ENCODE measurements around the gene ESAM. TPM values are rescaled to one million over a fixed set of nuclear protein-coding genes. Genes with fewer than 3 reads are reported as not detected.
A peak's percentile ranks its signal among the peaks of the same experiment; 100 is the strongest.

ESAM gene
- total RNA-seq, 1 donor from 2014 or later, result 9.4 TPM

DNA sequence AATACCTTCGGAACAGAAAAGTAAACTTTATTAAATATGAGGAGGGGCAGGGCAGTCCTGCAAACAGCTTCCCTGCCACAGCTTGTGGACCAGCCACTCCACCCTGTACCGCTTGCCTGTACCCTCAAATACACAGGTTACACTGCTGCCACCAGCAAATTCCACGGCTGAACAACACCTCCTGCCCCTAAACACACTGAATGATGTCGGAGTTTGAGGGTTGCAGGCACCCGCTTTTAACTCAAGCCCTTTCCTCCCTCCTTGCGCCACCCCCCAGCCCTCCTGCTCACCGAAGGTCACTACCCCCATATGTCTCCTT lies 14.0 kb downstream of the ESAM start:
- H3K9me3 ChIP-seq (ENCODE audit: control insufficient read depth in 3 of 3, low read length in 3 of 3), result no peaks in the 10 kb centered on the region
- no peak overlapping the region for H3K4me3 ChIP-seq (ENCODE audit: low read length in 3 of 3)
- H3K27me3 ChIP-seq (ENCODE audit: control insufficient read depth in 3 of 3, insufficient read depth in 3 of 3, low read length in 3 of 3), result peaks cover 42 to 69% (median 58%) of the 10 kb centered on the region in 3 donors
- no peak overlapping the region for H3K9ac ChIP-seq (ENCODE audit: low read depth in 1 of 3, low read length in 3 of 3)
- H3K4me1 ChIP-seq (ENCODE audit: control insufficient read depth in 3 of 3, insufficient read depth in 3 of 3, low read length in 3 of 3), result peaks cover 20 to 23% (median 22%) of the 10 kb centered on the region in 3 donors
- H3K36me3 ChIP-seq (ENCODE audit: control insufficient read depth in 3 of 3, insufficient read depth in 3 of 3, low read length in 3 of 3), result no peaks in the 10 kb centered on the region
- H3K27ac ChIP-seq (ENCODE audit: low read depth, low read length), result no peak overlapping the region

GRCh38 chr11:124747406-124748099 lies 14.5 kb downstream of the ESAM start:
- no peak overlapping the region for H3K4me3 ChIP-seq (ENCODE audit: low read length in 3 of 3)
- H3K4me1 ChIP-seq (ENCODE audit: control insufficient read depth in 3 of 3, insufficient read depth in 3 of 3, low read length in 3 of 3), result peaks cover 20 to 23% (median 22%) of the 10 kb centered on the region in 3 donors
- H3K9me3 ChIP-seq (ENCODE audit: control insufficient read depth in 3 of 3, low read length in 3 of 3), result no peaks in the 10 kb centered on the region
- H3K36me3 ChIP-seq (ENCODE audit: control insufficient read depth in 3 of 3, insufficient read depth in 3 of 3, low read length in 3 of 3), result no peaks in the 10 kb centered on the region
- no peak overlapping the region for H3K9ac ChIP-seq (ENCODE audit: low read depth in 1 of 3, low read length in 3 of 3)
- no peak overlapping the region for H3K27ac ChIP-seq (ENCODE audit: low read depth, low read length)
- peaks cover 46 to 71% (median 63%) of the 10 kb centered on the region in 3 donors for H3K27me3 ChIP-seq (ENCODE audit: control insufficient read depth in 3 of 3, insufficient read depth in 3 of 3, low read length in 3 of 3)

DNA sequence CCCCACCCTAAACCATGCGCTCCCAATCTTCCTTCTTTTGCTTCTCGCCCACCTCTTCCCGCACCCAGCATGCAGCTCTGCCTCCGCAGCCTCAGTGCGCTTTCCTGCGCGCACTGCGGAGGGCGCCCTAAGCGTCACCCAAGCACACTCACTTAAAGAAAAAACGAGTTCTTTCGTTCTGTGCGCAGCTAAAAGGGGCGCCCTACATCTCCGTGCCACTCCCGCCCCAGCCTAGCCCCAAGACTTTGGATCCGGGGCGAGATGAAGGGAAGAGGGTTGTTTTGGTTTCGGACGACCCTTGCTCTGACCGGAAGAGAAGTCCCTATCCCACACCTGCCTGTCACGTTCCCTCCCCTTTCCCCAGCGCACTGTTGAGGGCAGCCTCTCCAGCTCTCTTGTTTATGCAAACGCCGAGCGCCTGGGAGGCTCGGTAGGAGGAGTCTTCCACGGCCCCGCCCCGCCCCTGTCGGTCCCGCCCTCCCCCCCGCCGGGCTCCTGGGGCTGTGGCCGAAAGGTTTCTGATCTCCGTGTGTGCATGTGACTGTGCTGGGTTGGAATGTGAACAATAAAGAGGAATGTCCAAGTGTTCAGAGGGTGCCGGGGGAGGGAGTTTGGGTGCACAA lies 15.4 kb downstream of the ESAM start:
- Histone ChIP-seq H3K36me3 (ENCODE audit: control insufficient read depth in 3 of 3, insufficient read depth in 3 of 3, low read length in 3 of 3) (no peaks in the 10 kb centered on the region), H3K27me3 (ENCODE audit: control insufficient read depth in 3 of 3, insufficient read depth in 3 of 3, low read length in 3 of 3) (peaks cover 50 to 69% (median 65%) of the 10 kb centered on the region in 3 donors), H3K27ac (ENCODE audit: low read depth, low read length) (no peak overlapping the region), H3K9ac (ENCODE audit: low read depth in 1 of 3, low read length in 3 of 3) (peak overlapping the region; percentile 62 to 79 (median 73)), H3K9me3 (ENCODE audit: control insufficient read depth in 3 of 3, low read length in 3 of 3) (no peaks in the 10 kb centered on the region), H3K4me3 (ENCODE audit: low read length in 3 of 3) (peak overlapping the region; percentile 82 to 83 (median 83)), H3K4me1 (ENCODE audit: control insufficient read depth in 3 of 3, insufficient read depth in 3 of 3, low read length in 3 of 3) (peaks cover 20 to 23% (median 22%) of the 10 kb centered on the region in 3 donors)

DNA sequence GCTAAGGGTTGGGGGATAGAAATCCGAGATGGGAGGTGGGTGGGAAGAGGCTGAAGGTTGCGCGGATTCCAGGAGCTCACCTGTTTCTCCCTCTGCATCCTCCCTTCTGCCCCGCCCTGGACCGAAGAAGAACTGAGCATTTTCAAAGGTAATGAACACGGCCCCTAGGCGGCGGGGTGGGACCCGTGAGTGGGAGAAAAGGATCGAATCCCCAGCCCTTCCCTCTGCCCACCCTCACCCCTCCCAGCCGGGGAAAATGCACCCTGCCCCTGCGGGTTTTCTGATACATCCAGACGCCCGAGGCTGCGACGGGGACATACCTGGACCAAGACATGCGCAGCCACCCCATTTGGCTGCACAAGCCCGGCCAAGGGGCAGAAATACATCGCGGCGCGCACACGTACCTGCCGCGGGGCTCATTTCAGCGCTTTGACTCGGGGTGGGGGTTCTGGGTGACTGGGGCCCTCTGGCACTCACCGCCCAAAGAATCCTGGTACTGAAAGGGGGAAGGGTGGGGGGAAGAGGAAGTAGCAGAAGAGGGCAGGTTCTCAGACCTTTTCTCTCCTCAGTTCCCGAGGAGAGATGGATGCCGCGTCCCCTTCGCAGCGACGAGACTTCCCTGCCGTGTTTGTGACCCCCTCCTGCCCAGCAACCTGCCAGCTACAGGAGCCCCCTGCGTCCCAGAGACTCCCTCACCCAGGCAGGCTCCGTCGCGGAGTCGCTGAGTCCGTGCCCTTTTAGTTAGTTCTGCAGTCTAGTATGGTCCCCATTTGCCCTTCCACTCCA lies 16.1 kb downstream of the ESAM start:
- Histone ChIP-seq H3K27me3 (ENCODE audit: control insufficient read depth in 3 of 3, insufficient read depth in 3 of 3, low read length in 3 of 3) (peaks cover 49 to 69% (median 63%) of the 10 kb centered on the region in 3 donors), H3K4me1 (ENCODE audit: control insufficient read depth in 3 of 3, insufficient read depth in 3 of 3, low read length in 3 of 3) (peaks cover 20 to 22% (median 21%) of the 10 kb centered on the region in 3 donors), H3K36me3 (ENCODE audit: control insufficient read depth in 3 of 3, insufficient read depth in 3 of 3, low read length in 3 of 3) (no peaks in the 10 kb centered on the region), H3K4me3 (ENCODE audit: low read length in 3 of 3) (peak overlapping the region; percentile 82 to 83 (median 83)), H3K27ac (ENCODE audit: low read depth, low read length) (no peak overlapping the region), H3K9me3 (ENCODE audit: control insufficient read depth in 3 of 3, low read length in 3 of 3) (no peaks in the 10 kb centered on the region), H3K9ac (ENCODE audit: low read depth in 1 of 3, low read length in 3 of 3) (peak overlapping the region; percentile 62 to 79 (median 73))

DNA sequence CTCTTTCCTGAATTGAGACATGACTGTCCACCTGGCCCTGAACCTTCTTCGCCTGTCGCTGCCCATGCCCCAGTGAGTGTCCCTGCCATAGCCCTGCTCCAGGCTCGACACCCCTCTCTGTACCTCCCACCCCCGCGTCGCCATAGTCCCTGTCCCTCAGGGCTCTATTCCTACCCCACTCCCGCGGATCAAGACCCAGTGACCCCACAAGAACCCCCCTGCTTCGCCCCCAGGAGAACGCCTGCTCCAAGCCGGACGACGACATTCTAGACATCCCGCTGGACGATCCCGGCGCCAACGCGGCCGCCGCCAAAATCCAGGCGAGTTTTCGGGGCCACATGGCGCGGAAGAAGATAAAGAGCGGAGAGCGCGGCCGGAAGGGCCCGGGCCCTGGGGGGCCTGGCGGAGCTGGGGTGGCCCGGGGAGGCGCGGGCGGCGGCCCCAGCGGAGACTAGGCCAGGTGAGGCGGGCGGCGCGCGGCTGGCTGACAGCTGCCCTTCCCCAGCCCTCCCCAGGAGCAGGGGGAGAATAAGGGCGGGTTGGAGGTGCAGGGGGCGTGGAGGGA lies 16.7 kb downstream of the ESAM start:
- Histone ChIP-seq H3K9ac (ENCODE audit: low read depth in 1 of 3, low read length in 3 of 3) (no peak overlapping the region), H3K27ac (ENCODE audit: low read depth, low read length) (no peak overlapping the region), H3K36me3 (ENCODE audit: control insufficient read depth in 3 of 3, insufficient read depth in 3 of 3, low read length in 3 of 3) (no peaks in the 10 kb centered on the region), H3K27me3 (ENCODE audit: control insufficient read depth in 3 of 3, insufficient read depth in 3 of 3, low read length in 3 of 3) (peaks cover 46 to 70% (median 63%) of the 10 kb centered on the region in 3 donors), H3K9me3 (ENCODE audit: control insufficient read depth in 3 of 3, low read length in 3 of 3) (no peaks in the 10 kb centered on the region), H3K4me3 (ENCODE audit: low read length in 3 of 3) (peak overlapping the region in 1 of 3 donors; percentile 13), H3K4me1 (ENCODE audit: control insufficient read depth in 3 of 3, insufficient read depth in 3 of 3, low read length in 3 of 3) (peaks cover 24 to 26% (median 24%) of the 10 kb centered on the region in 3 donors)

GRCh38 chr11:124743050-124743449 lies 19.0 kb downstream of the ESAM start:
- no peaks in the 10 kb centered on the region for H3K36me3 ChIP-seq (ENCODE audit: control insufficient read depth in 3 of 3, insufficient read depth in 3 of 3, low read length in 3 of 3)
- peaks cover 43 to 78% (median 54%) of the 10 kb centered on the region in 3 donors for H3K27me3 ChIP-seq (ENCODE audit: control insufficient read depth in 3 of 3, insufficient read depth in 3 of 3, low read length in 3 of 3)
- no peak overlapping the region for H3K9ac ChIP-seq (ENCODE audit: low read depth in 1 of 3, low read length in 3 of 3)
- peaks cover 24 to 27% (median 27%) of the 10 kb centered on the region in 3 donors for H3K4me1 ChIP-seq (ENCODE audit: control insufficient read depth in 3 of 3, insufficient read depth in 3 of 3, low read length in 3 of 3)
- no peak overlapping the region for H3K27ac ChIP-seq (ENCODE audit: low read depth, low read length)
- no peaks in the 10 kb centered on the region for H3K9me3 ChIP-seq (ENCODE audit: control insufficient read depth in 3 of 3, low read length in 3 of 3)
- H3K4me3 ChIP-seq (ENCODE audit: low read length in 3 of 3), result no peak overlapping the region

GRCh38 chr11:124742555-124742954 lies 19.5 kb downstream of the ESAM start:
- peaks cover 45 to 77% (median 58%) of the 10 kb centered on the region in 3 donors for H3K27me3 ChIP-seq (ENCODE audit: control insufficient read depth in 3 of 3, insufficient read depth in 3 of 3, low read length in 3 of 3)
- no peak overlapping the region for H3K4me3 ChIP-seq (ENCODE audit: low read length in 3 of 3)
- peaks cover 24 to 27% (median 27%) of the 10 kb centered on the region in 3 donors for H3K4me1 ChIP-seq (ENCODE audit: control insufficient read depth in 3 of 3, insufficient read depth in 3 of 3, low read length in 3 of 3)
- H3K9me3 ChIP-seq (ENCODE audit: control insufficient read depth in 3 of 3, low read length in 3 of 3), result no peaks in the 10 kb centered on the region
- H3K27ac ChIP-seq (ENCODE audit: low read depth, low read length), result no peak overlapping the region
- H3K36me3 ChIP-seq (ENCODE audit: control insufficient read depth in 3 of 3, insufficient read depth in 3 of 3, low read length in 3 of 3), result no peaks in the 10 kb centered on the region
- no peak overlapping the region for H3K9ac ChIP-seq (ENCODE audit: low read depth in 1 of 3, low read length in 3 of 3)

DNA sequence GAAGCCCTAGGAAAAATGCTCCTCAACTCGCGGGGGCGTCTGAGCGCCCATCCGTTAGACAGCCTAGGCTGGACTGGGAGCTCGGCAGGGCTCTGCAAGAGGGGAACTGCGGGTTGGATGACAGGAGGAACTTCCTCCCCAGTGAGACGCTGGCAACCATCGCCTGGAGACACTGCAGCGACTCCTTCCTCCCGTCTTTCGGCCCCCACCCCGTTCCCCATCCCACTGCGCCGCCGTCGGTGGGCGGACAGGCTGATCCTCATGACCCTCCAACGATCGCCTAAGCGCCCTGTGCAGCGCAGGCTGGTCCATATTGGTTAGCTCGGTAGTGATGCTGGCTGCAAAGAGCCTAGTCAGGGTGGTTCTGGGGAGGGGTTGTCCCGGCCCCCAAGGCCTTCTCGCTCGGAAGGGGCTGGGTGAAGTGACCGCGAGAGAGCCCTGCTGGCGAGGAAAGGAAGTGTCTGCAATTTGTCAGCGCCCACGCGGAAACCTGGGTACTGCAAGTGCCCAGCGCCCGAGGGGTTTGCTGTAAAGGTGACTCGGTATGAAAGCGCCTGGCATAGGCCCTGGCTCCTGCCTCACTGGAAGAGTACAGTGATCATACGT lies 21.7 kb downstream of the ESAM start:
- H3K27ac ChIP-seq (ENCODE audit: low read depth, low read length), result no peak overlapping the region

DNA sequence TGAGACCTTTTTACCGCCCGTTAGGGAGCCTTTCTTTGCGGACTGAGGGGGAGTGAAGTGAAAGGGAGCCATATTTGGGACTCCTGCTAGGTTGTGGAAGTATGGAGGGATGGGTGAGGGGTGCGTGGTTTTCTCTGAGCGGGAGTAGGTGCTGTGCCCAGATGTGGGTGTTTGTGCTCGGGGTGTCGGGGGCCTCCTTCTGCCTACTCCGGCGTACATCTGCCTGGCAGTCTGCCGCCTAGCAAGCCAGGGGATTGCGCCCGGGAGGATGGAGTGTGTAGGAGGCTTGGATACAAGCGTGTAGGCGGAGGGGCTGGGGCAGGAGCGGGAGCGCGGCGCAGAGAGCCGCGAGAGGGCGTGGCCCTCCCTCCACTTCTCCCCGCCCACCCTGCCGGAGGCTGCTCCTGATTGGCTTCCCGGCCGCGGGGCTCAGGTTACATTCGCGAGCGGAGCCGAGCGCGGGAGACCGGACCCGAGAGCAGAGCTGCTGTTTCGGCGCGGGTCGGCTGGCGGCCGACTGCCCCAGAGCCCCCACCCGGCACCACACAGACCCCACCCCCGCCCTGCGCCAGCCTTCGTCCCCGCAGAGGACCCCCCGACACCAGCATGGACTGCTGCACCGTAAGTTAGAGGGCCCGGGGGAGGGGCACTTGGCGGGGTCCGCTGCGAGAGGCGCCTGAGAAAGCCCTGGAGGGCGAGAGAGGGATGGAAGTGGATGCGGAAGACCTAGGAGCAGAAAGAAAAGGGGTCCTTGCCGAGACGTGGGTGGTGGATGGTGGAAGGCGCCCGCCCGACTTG lies 22.4 kb downstream of the ESAM start, which contains the start of gene NRGN:
NRGN (plus strand) TSS at position 464 of the 798 bp plus-strand sequence; CDS start at position 607, 143 bp downstream.
- Histone ChIP-seq H3K9me3 (ENCODE audit: control insufficient read depth in 3 of 3, low read length in 3 of 3) (no peaks in the 10 kb centered on the region), H3K27me3 (ENCODE audit: control insufficient read depth in 3 of 3, insufficient read depth in 3 of 3, low read length in 3 of 3) (peaks cover 25 to 54% (median 39%) of the 10 kb centered on the region in 3 donors), H3K4me3 (ENCODE audit: low read length in 3 of 3) (peak within 1 kb of the TSS; percentile 51 to 67 (median 62)), H3K9ac (ENCODE audit: low read depth in 1 of 3, low read length in 3 of 3) (peak within 1 kb of the TSS in 1 of 3 donors; percentile 40), H3K4me1 (ENCODE audit: control insufficient read depth in 3 of 3, insufficient read depth in 3 of 3, low read length in 3 of 3) (peaks cover 11 to 16% (median 12%) of the 10 kb centered on the region in 3 donors), H3K27ac (ENCODE audit: low read depth, low read length) (no peak within 1 kb of the TSS), H3K36me3 (ENCODE audit: control insufficient read depth in 3 of 3, insufficient read depth in 3 of 3, low read length in 3 of 3) (no peaks in the 10 kb centered on the region)

More for the DNA sequence above, 21.7 kb downstream of the ESAM start:
- Histone ChIP-seq H3K27me3 (ENCODE audit: control insufficient read depth in 3 of 3, insufficient read depth in 3 of 3, low read length in 3 of 3) (peaks cover 32 to 61% (median 46%) of the 10 kb centered on the region in 3 donors), H3K36me3 (ENCODE audit: control insufficient read depth in 3 of 3, insufficient read depth in 3 of 3, low read length in 3 of 3) (no peaks in the 10 kb centered on the region), H3K4me1 (ENCODE audit: control insufficient read depth in 3 of 3, insufficient read depth in 3 of 3, low read length in 3 of 3) (peaks cover 11 to 16% (median 12%) of the 10 kb centered on the region in 3 donors), H3K9ac (ENCODE audit: low read depth in 1 of 3, low read length in 3 of 3) (peak overlapping the region in 1 of 3 donors; percentile 40), H3K4me3 (ENCODE audit: low read length in 3 of 3) (peak overlapping the region; percentile 51 to 65 (median 62)), H3K9me3 (ENCODE audit: control insufficient read depth in 3 of 3, low read length in 3 of 3) (no peaks in the 10 kb centered on the region)

Measured in skeletal muscle tissue (tissue), 4 donors.